Stimulated activated CD4-positive, alpha-beta T cell treated with anti-CD3 and anti-CD28 coated beads, Interleukin-4, amount 100 ng/mL, for 4 hours (primary cell): ENCODE results near the gene FAM222A.

Experiments
- DNase-seq, 2 experiments: peaks; one replicate each; pipeline ENCODE4 v3.0.0-alpha.2; 2020

FAM222A gene

GRCh38 chr12:109713187-109714070 lies at the start of gene FAM222A:
TSS of gene FAM222A (plus strand) at chr12:109713825. CDS start at chr12:109744147, 30,322 bp downstream.
- peak; percentile 95 to 98 for DNase-seq

GRCh38 chr12:109664402-109664801 lies 49.2 kb upstream of the FAM222A start:
- DNase-seq, result no peak

GRCh38 chr12:109666068-109666467 lies 47.6 kb upstream of the FAM222A start:
- no peak for DNase-seq

GRCh38 chr12:109670731-109671130 lies 42.9 kb upstream of the FAM222A start:
- DNase-seq, result no peak

- DNase-seq, result no peak
Measured at GRCh38 chr12:109671502-109671901, 42.1 kb upstream of the FAM222A start.

- no peak for DNase-seq
Measured at GRCh38 chr12:109673379-109673778, 40.2 kb upstream of the FAM222A start.

GRCh38 chr12:109673884-109674283 lies 39.7 kb upstream of the FAM222A start:
- DNase-seq, result no peak

GRCh38 chr12:109675411-109675810 lies 38.2 kb upstream of the FAM222A start:
- no peak for DNase-seq

- DNase-seq, result no peak
Measured at GRCh38 chr12:109677279-109677691, 36.3 kb upstream of the FAM222A start.

GRCh38 chr12:109678719-109679118 lies 34.9 kb upstream of the FAM222A start:
- DNase-seq, result no peak

- no peak for DNase-seq
Measured at GRCh38 chr12:109679501-109680263, 33.9 kb upstream of the FAM222A start.

GRCh38 chr12:109680264-109681005 lies 33.2 kb upstream of the FAM222A start:
- DNase-seq, result no peak

GRCh38 chr12:109681986-109682707 lies 31.5 kb upstream of the FAM222A start:
- DNase-seq, result no peak

- no peak for DNase-seq
Measured at GRCh38 chr12:109682708-109683060, 30.9 kb upstream of the FAM222A start.

GRCh38 chr12:109683316-109683715 lies 30.3 kb upstream of the FAM222A start:
- no peak for DNase-seq

GRCh38 chr12:109685574-109686447 lies 27.8 kb upstream of the FAM222A start:
- DNase-seq, result no peak

- no peak for DNase-seq
Measured at GRCh38 chr12:109686523-109686922, 27.1 kb upstream of the FAM222A start.

- no peak for DNase-seq
Measured at GRCh38 chr12:109687250-109687649, 26.4 kb upstream of the FAM222A start.

- no peak for DNase-seq
Measured at GRCh38 chr12:109689426-109689825, 24.2 kb upstream of the FAM222A start.

- no peak for DNase-seq
Measured at GRCh38 chr12:109693160-109693559, 20.5 kb upstream of the FAM222A start.
